Stomach (tissue), 4 donors: ENCODE data around the gene C1QTNF6.

Experiments used
- POLR2A ChIP-seq, 4 donors: fragments of 450-650 bp; IDR thresholded peaks; one replicate each; pipeline ENCODE4 v1.6.1; 2016; ENCODE audit warnings: antibody characterized with exemption in 4 of 4, control low read depth in 2 of 4, mild to moderate bottlenecking in 1 of 4, moderate library complexity in 1 of 4
- POLR2AphosphoS5 ChIP-seq, 3 donors: sonication (generic); formaldehyde crosslinking; IDR thresholded peaks; one replicate each; pipeline ENCODE4 v1.6.1; 2016; ENCODE audit warnings: antibody characterized with exemption in 3 of 3
- TF ChIP-seq, protein P1 (sequence below), 7 experiments: fragments of 450-650 bp in 4 of 7; fragments of 200-600 bp in 3 of 7; sonication (generic) in 3 of 7; IDR thresholded peaks; one replicate each; pipeline ENCODE4 v1.5.1; 2016 to 2019; ENCODE audit warnings: antibody characterized with exemption in 7 of 7, control low read depth in 2 of 7, mild to moderate bottlenecking in 1 of 7

DNA sequence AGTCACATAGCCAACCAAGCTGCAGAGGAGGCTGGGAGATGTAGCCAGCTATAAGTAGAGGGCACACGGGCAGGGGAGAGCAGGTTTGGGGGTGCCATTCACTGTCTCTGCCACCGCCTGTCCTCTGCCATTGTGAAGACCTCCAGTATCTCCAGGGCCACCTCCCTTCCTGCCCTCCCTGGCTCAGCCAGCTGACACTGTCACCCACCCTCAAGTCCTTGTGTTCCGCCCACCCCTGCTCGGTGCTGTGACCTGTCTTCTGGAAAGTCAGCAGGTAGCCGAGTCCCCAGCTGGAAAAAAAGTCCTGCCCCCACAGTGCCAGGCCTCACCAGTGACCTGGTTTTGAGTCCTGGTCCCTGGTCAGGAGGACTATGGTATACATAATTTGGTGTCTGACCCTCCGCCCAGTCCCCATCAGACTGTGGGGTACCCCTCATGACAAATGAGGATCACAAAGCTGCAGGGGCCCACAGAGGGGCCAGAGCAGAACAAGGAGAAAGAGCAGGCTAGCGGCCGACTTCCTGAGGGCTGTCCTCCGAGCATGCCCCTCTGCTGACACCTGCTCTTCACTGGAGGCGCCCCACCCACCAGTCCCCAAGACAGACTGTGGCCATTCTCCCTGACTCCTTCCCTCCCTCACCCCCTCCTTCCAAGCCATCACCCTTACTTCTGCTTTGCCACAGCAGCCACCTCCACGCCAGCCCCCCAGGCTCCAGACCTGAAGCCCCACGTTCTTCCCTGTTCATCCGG lies 31.2 kb downstream of the C1QTNF6 start:
- TF ChIP-seq POLR2A (IDR thresholded peaks at IDR 0.05) (no peak), POLR2AphosphoS5 (IDR thresholded peaks at IDR 0.05) (no peak)
- TF ChIP-seq, protein P1, sequence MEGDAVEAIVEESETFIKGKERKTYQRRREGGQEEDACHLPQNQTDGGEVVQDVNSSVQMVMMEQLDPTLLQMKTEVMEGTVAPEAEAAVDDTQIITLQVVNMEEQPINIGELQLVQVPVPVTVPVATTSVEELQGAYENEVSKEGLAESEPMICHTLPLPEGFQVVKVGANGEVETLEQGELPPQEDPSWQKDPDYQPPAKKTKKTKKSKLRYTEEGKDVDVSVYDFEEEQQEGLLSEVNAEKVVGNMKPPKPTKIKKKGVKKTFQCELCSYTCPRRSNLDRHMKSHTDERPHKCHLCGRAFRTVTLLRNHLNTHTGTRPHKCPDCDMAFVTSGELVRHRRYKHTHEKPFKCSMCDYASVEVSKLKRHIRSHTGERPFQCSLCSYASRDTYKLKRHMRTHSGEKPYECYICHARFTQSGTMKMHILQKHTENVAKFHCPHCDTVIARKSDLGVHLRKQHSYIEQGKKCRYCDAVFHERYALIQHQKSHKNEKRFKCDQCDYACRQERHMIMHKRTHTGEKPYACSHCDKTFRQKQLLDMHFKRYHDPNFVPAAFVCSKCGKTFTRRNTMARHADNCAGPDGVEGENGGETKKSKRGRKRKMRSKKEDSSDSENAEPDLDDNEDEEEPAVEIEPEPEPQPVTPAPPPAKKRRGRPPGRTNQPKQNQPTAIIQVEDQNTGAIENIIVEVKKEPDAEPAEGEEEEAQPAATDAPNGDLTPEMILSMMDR (IDR thresholded peaks at IDR 0.05) = no peak
